Measurements from ENCODE around the gene ZNRF3.

- TF ChIP-seq CTCF (IDR thresholded peaks at IDR 0.05) (no peak), EP300 (IDR thresholded peaks at IDR 0.05) (no peak), POLR2AphosphoS5 (IDR thresholded peaks at IDR 0.05) (peak in 1 of 2 donors; percentile 15)
Observed at GRCh38 chr22:29093501-29094300, 210.3 kb downstream of the ZNRF3 start.

Data from upper lobe of left lung (tissue), 4 donors.